MM.1S (cell line): ENCODE results near the gene ERCC4.

Source experiments
- DNase-seq: peaks from one replicate; pipeline ENCODE4 v3.0.0-alpha.2; 2015
- H2AFZ ChIP-seq: fragments of 300-600 bp; sonication (generic); 2 replicates; pipeline ENCODE4 v1.6.0; 2016; ENCODE audit warnings: antibody characterized with exemption, low read length
- H3F3A ChIP-seq: fragments of 300-600 bp; sonication (generic); 2 replicates; pipeline ENCODE4 v1.6.1; 2016; ENCODE audit warnings: mild to moderate bottlenecking, antibody characterized with exemption, low read length, moderate library complexity, mixed read lengths; ENCODE audit not compliant: insufficient read depth
- H3K27ac ChIP-seq: fragments of 300-600 bp; sonication (generic); 2 replicates; pipeline ENCODE4 v1.5.1; 2016; ENCODE audit warnings: mild to moderate bottlenecking, low read length
- H3K27me3 ChIP-seq: fragments of 300-600 bp; sonication (generic); replicated peaks from 2 replicates; pipeline ENCODE4 v1.6.0; 2016; ENCODE audit warnings: low read length; ENCODE audit not compliant: insufficient read depth
- H3K36me3 ChIP-seq: fragments of 300-600 bp; sonication (generic); replicated peaks from 2 replicates; pipeline ENCODE4 v1.6.1; 2016; ENCODE audit warnings: mild to moderate bottlenecking, low read length, mixed read lengths; ENCODE audit not compliant: insufficient read depth
- H3K4me1 ChIP-seq: fragments of 300-600 bp; sonication (generic); 2 replicates; pipeline ENCODE4 v1.6.1; 2016; ENCODE audit warnings: low read length, mixed read lengths
- H3K4me2 ChIP-seq: fragments of 300-600 bp; sonication (generic); 2 replicates; pipeline ENCODE4 v1.6.0; 2016; ENCODE audit warnings: low read depth, low read length
- H3K4me3 ChIP-seq: fragments of 300-600 bp; sonication (generic); 2 replicates; pipeline ENCODE4 v1.5.1; 2016; ENCODE audit warnings: low read length, mixed read lengths
- H3K79me2 ChIP-seq: fragments of 300-600 bp; sonication (generic); 2 replicates; pipeline ENCODE4 v1.6.1; 2016; ENCODE audit warnings: mixed run types, low read length, mixed read lengths
- H3K9ac ChIP-seq: fragments of 300-600 bp; sonication (generic); 2 replicates; pipeline ENCODE4 v1.6.1; 2016; ENCODE audit warnings: low read length, mixed read lengths
- H3K9me2 ChIP-seq: fragments of 300-600 bp; sonication (generic); replicated peaks from 2 replicates; pipeline ENCODE4 v1.6.1; 2016; ENCODE audit warnings: mild to moderate bottlenecking, low read length, mixed read lengths; ENCODE audit not compliant: insufficient read depth
- H3K9me3 ChIP-seq: fragments of 300-600 bp; sonication (generic); replicated peaks from 2 replicates; pipeline ENCODE4 v1.6.1; 2016; ENCODE audit warnings: mild to moderate bottlenecking, low read length, mixed read lengths; ENCODE audit not compliant: insufficient read depth
- H4K20me1 ChIP-seq: fragments of 300-600 bp; sonication (generic); 2 replicates; pipeline ENCODE4 v1.6.1; 2016; ENCODE audit warnings: mild to moderate bottlenecking, low read length, moderate library complexity, mixed read lengths; ENCODE audit not compliant: insufficient read depth
- EZH2 ChIP-seq: fragments of 300-600 bp; sonication (generic); optimal IDR thresholded peaks from 2 replicates; pipeline ENCODE3; 2017; ENCODE audit warnings: low read depth, mild to moderate bottlenecking, antibody characterized with exemption, low read length, mixed read lengths
- EZH2phosphoT487 ChIP-seq: fragments of 300-600 bp; sonication (generic); IDR thresholded peaks from 2 replicates; pipeline ENCODE4 v1.6.1; 2018; ENCODE audit warnings: antibody characterized with exemption, low read length
- TF ChIP-seq, protein P1 (sequence below): fragments of 300-600 bp; sonication (generic); IDR thresholded peaks from 2 replicates; pipeline ENCODE4 v1.5.1; 2016; ENCODE audit warnings: antibody characterized with exemption, low read length, mixed read lengths

ERCC4 gene

DNA sequence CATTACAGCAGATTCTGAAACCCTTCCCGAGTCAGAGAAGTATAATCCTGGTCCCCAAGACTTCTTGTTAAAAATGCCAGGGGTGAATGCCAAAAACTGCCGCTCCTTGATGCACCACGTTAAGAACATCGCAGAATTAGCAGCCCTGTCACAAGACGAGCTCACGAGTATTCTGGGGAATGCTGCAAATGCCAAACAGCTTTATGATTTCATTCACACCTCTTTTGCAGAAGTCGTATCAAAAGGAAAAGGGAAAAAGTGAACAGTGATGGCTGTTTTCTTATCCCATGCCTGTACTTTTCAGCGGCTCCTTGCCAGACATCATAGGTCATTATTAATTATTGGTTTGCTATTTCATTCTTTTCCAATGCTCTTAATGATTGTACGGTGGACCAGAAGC, 28.1 kb downstream of the ERCC4 start:
- Histone ChIP-seq H3K4me2 (no peak overlapping the region), H3K36me3 (no peaks in the 10 kb centered on the region; the same call in 1 of the 2 replicates), H3K4me3 (no peak overlapping the region), H2AFZ (no peak overlapping the region), H3K9ac (no peak overlapping the region), H3K9me2 (no peaks in the 10 kb centered on the region), H3K27ac (no peak overlapping the region), H3K79me2 (no peaks in the 10 kb centered on the region), H3F3A (no peaks in the 10 kb centered on the region), H3K4me1 (no peaks in the 10 kb centered on the region), H3K27me3 (no peaks in the 10 kb centered on the region), H3K9me3 (no peaks in the 10 kb centered on the region), H4K20me1 (no peaks in the 10 kb centered on the region)
- DNase-seq = no peak
- TF ChIP-seq EZH2phosphoT487 = no peak
- no peak for TF ChIP-seq EZH2
- TF ChIP-seq, protein P1, sequence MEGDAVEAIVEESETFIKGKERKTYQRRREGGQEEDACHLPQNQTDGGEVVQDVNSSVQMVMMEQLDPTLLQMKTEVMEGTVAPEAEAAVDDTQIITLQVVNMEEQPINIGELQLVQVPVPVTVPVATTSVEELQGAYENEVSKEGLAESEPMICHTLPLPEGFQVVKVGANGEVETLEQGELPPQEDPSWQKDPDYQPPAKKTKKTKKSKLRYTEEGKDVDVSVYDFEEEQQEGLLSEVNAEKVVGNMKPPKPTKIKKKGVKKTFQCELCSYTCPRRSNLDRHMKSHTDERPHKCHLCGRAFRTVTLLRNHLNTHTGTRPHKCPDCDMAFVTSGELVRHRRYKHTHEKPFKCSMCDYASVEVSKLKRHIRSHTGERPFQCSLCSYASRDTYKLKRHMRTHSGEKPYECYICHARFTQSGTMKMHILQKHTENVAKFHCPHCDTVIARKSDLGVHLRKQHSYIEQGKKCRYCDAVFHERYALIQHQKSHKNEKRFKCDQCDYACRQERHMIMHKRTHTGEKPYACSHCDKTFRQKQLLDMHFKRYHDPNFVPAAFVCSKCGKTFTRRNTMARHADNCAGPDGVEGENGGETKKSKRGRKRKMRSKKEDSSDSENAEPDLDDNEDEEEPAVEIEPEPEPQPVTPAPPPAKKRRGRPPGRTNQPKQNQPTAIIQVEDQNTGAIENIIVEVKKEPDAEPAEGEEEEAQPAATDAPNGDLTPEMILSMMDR = no peak

DNA sequence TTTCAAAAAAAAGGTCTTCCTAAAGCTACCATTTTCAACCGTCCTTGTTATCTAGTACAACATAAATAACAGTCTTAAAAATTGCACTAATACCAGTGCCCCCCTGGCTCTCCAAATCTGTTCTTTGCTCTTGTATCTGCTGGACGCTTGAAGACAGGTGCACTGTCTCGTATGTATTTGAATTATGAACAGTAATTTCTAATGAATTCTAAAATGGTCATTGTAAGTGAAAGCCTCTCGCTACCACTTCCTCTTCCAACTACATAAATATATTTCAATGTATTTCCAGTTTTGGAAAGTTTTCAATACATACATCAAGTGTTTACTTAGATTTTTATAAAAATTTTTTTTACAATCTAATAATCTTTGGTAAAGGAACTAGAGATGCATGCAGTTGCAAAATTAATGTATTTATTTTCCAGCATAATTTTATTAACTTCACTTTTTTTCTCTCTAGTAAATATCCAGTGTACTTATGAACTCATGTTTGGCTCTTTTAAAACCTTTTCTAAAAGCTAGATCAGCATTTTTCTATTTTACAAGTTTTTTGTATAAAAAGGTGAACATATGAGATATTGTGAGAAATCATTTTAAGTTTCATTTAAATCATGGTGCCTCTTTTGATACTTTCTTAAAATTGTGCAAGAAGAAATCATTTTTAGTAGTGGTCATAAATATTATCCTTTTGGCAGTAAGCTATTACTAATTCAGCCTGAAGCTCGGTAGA, 31.0 kb downstream of the ERCC4 start:
- Histone ChIP-seq H3K27me3 (no peaks in the 10 kb centered on the region), H2AFZ (no peak overlapping the region), H3F3A (no peaks in the 10 kb centered on the region; the same call in 1 of the 2 replicates), H3K9ac (no peak overlapping the region), H3K4me3 (no peak overlapping the region), H3K27ac (no peak overlapping the region), H3K9me3 (no peaks in the 10 kb centered on the region), H4K20me1 (no peaks in the 10 kb centered on the region), H3K4me1 (no peaks in the 10 kb centered on the region), H3K9me2 (no peaks in the 10 kb centered on the region), H3K36me3 (no peaks in the 10 kb centered on the region; the same call in 1 of the 2 replicates), H3K4me2 (no peak overlapping the region), H3K79me2 (no peaks in the 10 kb centered on the region)
- TF ChIP-seq, protein P1 = no peak
- TF ChIP-seq EZH2 = no peak
- TF ChIP-seq EZH2phosphoT487 = no peak
- DNase-seq = no peak

DNA sequence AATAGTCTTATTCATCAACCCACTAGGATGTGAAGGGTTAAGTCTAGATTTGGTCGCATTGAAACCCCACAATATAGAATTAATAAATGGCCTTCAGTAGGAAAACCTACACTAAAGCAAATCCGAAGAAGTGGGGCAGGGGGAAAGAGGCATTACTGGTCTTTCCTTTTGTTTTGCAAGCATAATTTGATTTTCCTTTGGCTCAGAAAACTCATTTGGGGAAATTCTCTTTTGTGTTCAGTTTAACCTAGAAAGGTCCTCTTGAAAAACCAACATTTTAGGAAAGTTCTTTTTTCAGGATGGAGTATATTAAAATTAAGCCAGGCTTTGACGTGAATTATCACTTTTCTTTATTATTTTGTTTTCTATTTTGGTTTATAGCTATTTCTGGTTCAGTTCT, 31.7 kb downstream of the ERCC4 start:
- H2AFZ ChIP-seq = no peak overlapping the region
- H3K4me2 ChIP-seq = no peak overlapping the region
- no peaks in the 10 kb centered on the region for H3K27me3 ChIP-seq
- no peaks in the 10 kb centered on the region for H4K20me1 ChIP-seq
- H3K9ac ChIP-seq = no peak overlapping the region
- H3K4me3 ChIP-seq = no peak overlapping the region
- H3K9me3 ChIP-seq = no peaks in the 10 kb centered on the region
- H3K27ac ChIP-seq = no peak overlapping the region
- TF ChIP-seq EZH2phosphoT487 (no peak), EZH2 (no peak)
- TF ChIP-seq, protein P1 = no peak
- H3K79me2 ChIP-seq = no peaks in the 10 kb centered on the region
- DNase-seq = no peak
- no peaks in the 10 kb centered on the region; the same call in 1 of the 2 replicates for H3K36me3 ChIP-seq
- peaks cover 6% of the 10 kb centered on the region for H3K4me1 ChIP-seq
- no peaks in the 10 kb centered on the region for H3K9me2 ChIP-seq
- no peaks in the 10 kb centered on the region; the same call in 1 of the 2 replicates for H3F3A ChIP-seq
